ENCODE measurements around the gene GRID1.

- TF ChIP-seq MEF2D (tag; conservative IDR thresholded peaks at IDR 0.05; ENCODE audit: low read depth) (no peak), CHD1 (IDR thresholded peaks at IDR 0.05; ENCODE audit: low read length) (no peak), EGR1 (conservative IDR thresholded peaks at IDR 0.05) (no peak), UBTF (IDR thresholded peaks at IDR 0.05; ENCODE audit: borderline replicate concordance in 1 of 2, low read depth in 2 of 2, low read length in 2 of 2) (no peak), ARID2 (IDR thresholded peaks at IDR 0.05) (no peak), FOXM1 (IDR thresholded peaks at IDR 0.05; ENCODE audit: low read depth) (no peak), FOXM1 (CRISPR knock-in tag; IDR thresholded peaks at IDR 0.05; ENCODE audit: low read depth) (no peak)
These were observed 168.3 kb downstream of the GRID1 start for GRCh38 chr10:86198271-86198670.
